ENCODE measurements around the gene LIME1.

DNA sequence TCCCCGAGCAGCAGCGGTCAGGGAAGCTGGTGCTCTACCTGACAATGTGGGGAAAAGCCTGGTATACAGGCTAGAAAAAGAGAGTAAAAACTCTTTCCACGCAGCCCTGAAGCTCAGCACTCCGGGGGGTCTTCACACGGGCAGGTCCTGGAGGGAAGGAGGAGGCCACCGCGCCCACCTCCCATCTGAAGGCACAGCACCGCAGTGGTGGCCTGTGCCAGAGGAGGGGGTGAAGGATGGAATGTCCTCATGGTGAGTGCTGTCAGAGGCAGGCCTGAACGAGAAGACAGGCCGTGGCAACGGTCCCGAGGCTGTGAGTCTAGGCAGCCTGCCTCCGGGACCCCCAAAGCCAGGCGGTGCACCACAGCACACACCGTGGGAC lies 9.0 kb downstream of the LIME1 start:
- TF ChIP-seq CTCF (conservative IDR thresholded peaks at IDR 0.05 in 1 of 2, IDR thresholded peaks at IDR 0.05 in 1 of 2; ENCODE audit: low read depth in 1 of 2, low read length in 2 of 2) (no peak), EZH2 (IDR thresholded peaks at IDR 0.05; ENCODE audit: low read length, missing control alignments) (no peak)

All from fibroblast of lung (primary cell).